Stimulated activated CD4-positive, alpha-beta T cell treated with anti-CD3 and anti-CD28 coated beads, TNF-alpha, amount 100 ng/mL, for 48 hours (primary cell): ENCODE data around the gene ZFYVE28.
A peak's percentile ranks its signal among the peaks of the same experiment; 100 is the strongest.
"Not testable (repeated sequence)": the region's sequence is repeated elsewhere in the genome, so short reads cannot be mapped to it uniquely, and the experiment has no call there.

ENCODE experiments used
- DNase-seq, 3 donors: peaks; one replicate each; pipeline ENCODE4 v3.0.0-alpha.2; 2020; ENCODE audit warnings: low read depth in 3 of 3

Gene ZFYVE28

DNA sequence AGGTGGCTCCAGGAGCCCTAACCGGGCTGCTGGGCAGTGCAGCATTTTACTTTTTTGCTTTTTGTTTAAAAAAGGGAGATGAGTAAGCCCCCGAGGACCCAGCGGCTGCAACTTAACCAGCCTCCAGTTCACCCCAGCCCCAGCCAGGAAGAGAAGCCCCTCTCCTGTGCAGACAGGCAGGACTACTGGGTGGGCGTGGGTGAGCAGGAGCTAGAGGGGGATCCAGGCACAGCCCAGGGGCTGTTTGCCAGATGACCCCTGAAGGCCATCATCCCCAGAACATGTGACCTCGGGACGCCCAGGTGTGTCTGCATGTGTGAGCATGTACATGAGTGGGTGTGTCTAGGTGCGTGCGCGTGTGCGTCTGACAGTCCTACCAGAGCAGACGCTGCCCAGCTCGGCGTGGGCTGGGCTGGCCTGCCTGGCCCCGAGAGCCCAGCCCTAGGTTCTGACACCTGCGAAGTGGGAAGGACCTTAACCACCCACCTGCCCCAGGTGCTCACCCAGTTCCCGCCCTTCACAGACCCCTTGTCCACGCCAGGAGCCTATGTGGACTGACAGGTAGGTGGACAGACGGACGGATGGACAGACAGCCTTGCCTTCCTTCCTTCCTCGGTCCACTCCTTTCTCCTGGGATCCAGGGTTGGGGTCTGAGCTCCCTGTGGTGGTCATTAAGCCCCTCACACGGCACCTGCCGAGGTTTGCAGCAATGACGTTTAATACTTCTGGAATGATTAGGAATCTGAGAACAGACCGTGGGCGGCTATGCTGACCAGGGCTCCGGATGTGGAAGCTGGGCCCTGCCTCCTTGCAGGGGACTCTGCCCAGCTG lies 168.7 kb downstream of the ZFYVE28 start:
- no peak for DNase-seq

GRCh38 chr4:2248821-2249261 lies 169.6 kb downstream of the ZFYVE28 start:
- no peak for DNase-seq

DNA sequence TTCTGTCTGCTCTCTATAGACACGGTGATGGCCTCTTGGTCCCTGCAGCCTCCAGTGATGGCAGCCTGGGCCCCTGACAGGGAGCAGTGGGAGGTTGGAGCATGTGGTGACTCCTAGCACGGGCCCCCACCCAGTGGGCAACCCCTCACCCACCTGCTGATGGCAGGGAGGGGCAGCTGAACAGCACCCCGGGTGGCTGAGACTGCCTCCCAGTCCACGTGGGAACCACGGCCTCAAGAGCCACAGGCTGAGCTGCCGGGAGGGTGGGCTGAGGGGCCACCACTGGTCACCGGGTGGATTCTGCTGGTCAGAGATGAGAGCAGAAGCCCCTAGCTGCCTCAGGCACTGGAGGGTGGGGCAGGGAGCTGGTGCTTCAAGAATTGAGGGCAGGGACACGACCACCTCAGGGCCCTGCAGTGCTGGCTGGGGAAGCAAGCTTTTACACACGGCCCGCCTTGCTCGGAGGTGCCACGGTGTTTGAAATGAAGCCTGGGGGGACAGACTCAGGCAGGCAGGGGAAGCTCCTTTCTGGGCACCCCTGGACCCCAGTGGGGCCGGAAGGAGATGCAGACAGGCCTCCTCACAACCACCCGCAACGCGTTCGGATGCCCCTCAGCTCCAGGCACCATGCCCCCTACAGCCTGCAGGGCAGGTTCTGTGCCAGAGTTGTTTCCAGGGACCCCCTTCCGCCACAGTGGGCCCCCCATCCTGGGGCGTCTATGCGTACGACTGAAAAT lies 170.2 kb downstream of the ZFYVE28 start:
- DNase-seq = no peak

- no peak for DNase-seq
These were observed 171.1 kb downstream of the ZFYVE28 start for GRCh38 chr4:2247128-2248043.

- no peak for DNase-seq
These were observed 171.9 kb downstream of the ZFYVE28 start for GRCh38 chr4:2246384-2247127.

DNA sequence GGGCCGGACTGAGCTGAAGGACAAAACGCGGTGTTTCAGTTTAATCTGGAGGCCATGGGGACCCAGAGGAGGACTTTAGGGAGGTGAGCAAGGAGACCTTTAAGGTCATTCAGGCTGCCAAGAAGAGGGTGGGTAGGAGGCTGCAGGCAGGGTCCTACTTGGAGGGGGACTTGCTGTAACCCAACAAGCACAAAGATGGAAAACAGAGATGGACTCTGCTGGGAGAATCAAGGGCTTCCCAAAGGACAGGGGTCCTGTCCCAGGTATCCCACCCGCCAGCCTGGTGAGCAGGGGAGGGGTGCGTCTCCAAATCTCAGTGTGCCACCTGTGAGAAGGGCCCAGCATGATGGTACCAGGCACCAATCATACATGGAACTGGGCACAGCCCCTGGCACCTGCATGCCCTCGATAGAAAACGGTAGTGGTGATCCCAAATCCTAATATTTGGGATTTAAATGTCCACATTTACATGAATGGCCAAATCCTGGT lies 172.6 kb downstream of the ZFYVE28 start:
- no peak for DNase-seq

DNA sequence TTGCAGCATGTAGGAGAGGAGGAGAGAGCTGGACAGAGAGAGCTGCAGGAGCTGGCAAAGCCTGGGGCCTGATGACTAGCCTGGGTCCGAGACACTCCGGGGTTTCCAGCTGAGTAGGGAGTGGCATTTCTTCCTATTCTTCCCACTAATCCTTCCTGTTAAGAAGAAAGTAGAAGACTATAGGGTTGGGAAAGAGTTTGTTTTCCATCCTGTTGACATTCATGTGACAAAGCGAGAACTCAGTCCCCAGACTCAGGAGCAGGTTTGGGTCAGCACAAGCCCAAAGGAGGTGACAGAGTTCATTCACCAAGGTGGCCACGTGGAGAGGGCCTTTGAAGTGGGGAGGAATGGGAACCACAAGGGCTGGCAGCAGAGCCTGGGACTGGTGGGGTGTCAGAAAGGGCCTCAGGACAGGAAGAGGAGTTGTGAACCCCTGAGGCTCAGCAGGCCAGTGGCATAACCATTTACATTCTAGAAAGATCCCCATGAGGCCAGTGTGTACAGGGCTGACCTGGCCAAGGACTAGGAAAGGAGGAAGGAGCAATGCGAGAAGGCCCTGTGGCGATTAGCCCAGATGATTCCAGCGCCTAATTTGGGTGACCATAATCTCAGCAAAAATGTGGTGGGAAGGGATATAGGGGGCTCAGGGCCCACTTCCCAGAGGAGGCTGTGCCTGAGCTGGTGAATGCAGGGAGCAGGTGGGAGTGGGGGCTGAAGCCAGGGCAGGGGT lies 173.2 kb downstream of the ZFYVE28 start:
- no peak for DNase-seq

GRCh38 chr4:2243681-2244380 lies 174.6 kb downstream of the ZFYVE28 start:
- no peak for DNase-seq

- peak; percentile 97 to 99 (median 99) for DNase-seq
These were observed 176.8 kb downstream of the ZFYVE28 start, which contains the start of the genes HAUS3 and POLN for GRCh38 chr4:2241410-2242353. Gene HAUS3 (minus strand): TSS chr4:2242121. CDS start chr4:2240946, 1,175 bp downstream. Gene POLN (minus strand): TSS chr4:2242121. CDS start chr4:2229231, 12,890 bp downstream.

DNA sequence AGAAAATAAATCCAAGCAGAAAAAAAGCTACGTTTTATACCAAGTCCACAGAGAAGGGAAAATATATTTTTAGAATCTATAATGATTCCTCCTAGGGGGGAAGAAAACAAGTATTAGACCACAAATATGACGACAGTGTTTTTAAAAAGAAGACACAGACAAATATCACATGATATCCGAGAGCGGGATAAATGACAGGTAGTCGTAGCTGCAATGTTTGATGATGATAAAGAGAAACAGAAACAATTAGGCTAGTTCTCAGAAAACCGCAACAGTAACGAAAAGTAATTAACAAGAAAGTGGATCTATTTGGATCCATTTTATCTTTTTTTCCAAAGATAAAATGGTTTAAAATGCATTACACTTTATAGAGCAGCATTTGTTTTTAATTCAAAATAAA lies 177.4 kb downstream of the ZFYVE28 start:
- DNase-seq = no peak

DNA sequence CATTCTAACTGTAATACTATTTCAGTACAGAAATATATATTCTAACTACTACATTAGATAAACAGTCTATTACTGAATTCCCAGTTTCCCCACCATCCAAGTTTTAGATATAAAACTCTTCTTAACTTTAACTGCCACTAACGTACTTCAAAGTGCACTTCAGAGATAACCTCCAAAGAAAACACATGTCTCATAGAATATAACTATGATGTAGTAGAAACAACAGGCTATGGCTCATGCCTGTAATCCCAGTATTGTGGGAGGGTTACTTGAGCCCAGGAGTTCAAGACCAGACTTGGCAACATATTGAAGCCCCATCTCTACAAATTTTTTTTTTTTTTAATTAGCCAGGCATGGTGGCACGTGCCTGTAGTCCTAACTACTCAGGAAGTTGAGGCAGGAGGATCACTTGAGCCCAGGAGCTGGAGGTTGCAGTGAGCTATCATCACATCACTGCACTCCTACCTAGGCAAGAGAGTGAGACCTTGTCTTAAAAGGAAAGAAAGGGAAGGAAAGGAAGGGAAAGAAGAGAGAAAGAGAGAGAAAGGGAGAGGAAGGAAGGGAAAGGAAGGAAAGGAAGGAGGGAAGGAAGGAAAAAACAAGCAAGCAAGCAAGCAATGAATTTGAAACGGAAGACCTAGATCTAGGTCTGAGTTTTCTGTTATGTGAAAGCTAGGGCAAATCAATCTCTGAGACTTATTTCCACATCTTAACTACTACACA lies 181.3 kb downstream of the ZFYVE28 start:
- no peak for DNase-seq

GRCh38 chr4:2231082-2231481 lies 187.4 kb downstream of the ZFYVE28 start:
- DNase-seq = no peak

- no peak for DNase-seq
These were observed 192.2 kb downstream of the ZFYVE28 start for GRCh38 chr4:2226261-2226660.

- DNase-seq = no peak
These were observed 195.6 kb downstream of the ZFYVE28 start for GRCh38 chr4:2222838-2223237.

- not testable (repeated sequence) for DNase-seq
These were observed 197.1 kb downstream of the ZFYVE28 start for GRCh38 chr4:2221378-2221777.

- DNase-seq = peak; percentile 48 to 78 (median 58)
These were observed 198.3 kb downstream of the ZFYVE28 start for GRCh38 chr4:2220016-2220630.
